ENCODE measurements around the gene PLA2G12A.

The PLA2G12A gene

GRCh38 chr4:109729718-109730618 lies at the start of gene PLA2G12A:
PLA2G12A (minus strand) TSS chr4:109730070; CDS start chr4:109729809, 261 bp downstream.
- Mint-ChIP-seq H3K4me1 (peaks cover 18% of the 10 kb centered on the region), H3K4me3 (peak within 1 kb of the TSS; percentile 94), H3K27ac (no peak within 1 kb of the TSS), H3K36me3 (ENCODE audit: low read depth) (peaks cover 5% of the 10 kb centered on the region), H3K27me3 (ENCODE audit: low read depth, poor library complexity) (peaks cover 30% of the 10 kb centered on the region), H3K9me3 (no peaks in the 10 kb centered on the region)
- DNase-seq: peak; percentile 74
- no peak for TF ChIP-seq CTCF (IDR thresholded peaks at IDR 0.05)

GRCh38 chr4:109764789-109765402 lies 35.0 kb upstream of the PLA2G12A start:
- Mint-ChIP-seq H3K36me3 (ENCODE audit: low read depth) (no peaks in the 10 kb centered on the region), H3K27ac (no peak overlapping the region), H3K4me3 (no peak overlapping the region), H3K9me3 (no peaks in the 10 kb centered on the region), H3K27me3 (ENCODE audit: low read depth, poor library complexity) (peaks cover 8% of the 10 kb centered on the region), H3K4me1 (no peaks in the 10 kb centered on the region)
- TF ChIP-seq CTCF (IDR thresholded peaks at IDR 0.05): no peak
- no peak for DNase-seq

GRCh38 chr4:109764376-109764775 lies 34.5 kb upstream of the PLA2G12A start:
- no peak for DNase-seq
- Mint-ChIP-seq H3K27me3 (ENCODE audit: low read depth, poor library complexity) (peaks cover 4% of the 10 kb centered on the region), H3K4me1 (no peaks in the 10 kb centered on the region), H3K36me3 (ENCODE audit: low read depth) (no peaks in the 10 kb centered on the region), H3K27ac (no peak overlapping the region), H3K9me3 (no peaks in the 10 kb centered on the region), H3K4me3 (no peak overlapping the region)
- no peak for TF ChIP-seq CTCF (IDR thresholded peaks at IDR 0.05)

- no peak for TF ChIP-seq CTCF (IDR thresholded peaks at IDR 0.05)
- H3K4me3 Mint-ChIP-seq: no peak overlapping the region
- no peaks in the 10 kb centered on the region for H3K4me1 Mint-ChIP-seq
- DNase-seq: no peak
- H3K27ac Mint-ChIP-seq: no peak overlapping the region
- H3K36me3 Mint-ChIP-seq (ENCODE audit: low read depth): no peaks in the 10 kb centered on the region
- no peaks in the 10 kb centered on the region for H3K9me3 Mint-ChIP-seq
- H3K27me3 Mint-ChIP-seq (ENCODE audit: low read depth, poor library complexity): peaks cover 5% of the 10 kb centered on the region
Measured at GRCh38 chr4:109760682-109761081, 30.8 kb upstream of the PLA2G12A start.

- Mint-ChIP-seq H3K27me3 (ENCODE audit: low read depth, poor library complexity) (peaks cover 7% of the 10 kb centered on the region), H3K36me3 (ENCODE audit: low read depth) (no peaks in the 10 kb centered on the region), H3K27ac (no peak overlapping the region), H3K9me3 (no peaks in the 10 kb centered on the region), H3K4me3 (no peak overlapping the region), H3K4me1 (no peaks in the 10 kb centered on the region)
- no peak for TF ChIP-seq CTCF (IDR thresholded peaks at IDR 0.05)
- DNase-seq: no peak
Measured at GRCh38 chr4:109755656-109756055, 25.8 kb upstream of the PLA2G12A start.

Data from nephron progenitor cell (in vitro differentiated cells).